ENCODE results near the gene MSI2.

The MSI2 gene

DNA sequence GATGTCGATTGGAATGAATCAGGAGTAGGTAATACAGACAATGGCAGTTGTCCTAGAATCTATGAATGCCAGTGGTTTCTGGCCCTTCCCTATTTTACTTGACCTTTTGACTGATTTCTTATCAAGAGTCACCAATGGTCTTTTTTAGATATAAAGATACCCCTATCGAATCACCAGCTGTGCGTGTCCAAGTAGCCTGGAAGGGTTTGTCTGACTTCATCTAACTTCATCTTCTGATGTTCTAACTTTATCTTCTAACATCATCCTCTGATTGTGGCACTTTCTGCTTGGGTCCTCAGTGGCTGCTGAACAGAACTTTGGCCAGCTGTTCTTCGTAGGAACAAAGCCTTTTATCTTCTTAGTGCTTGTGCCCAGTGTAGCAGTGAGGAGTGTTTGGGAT is 129.7 kb downstream of the MSI2 start:
- Histone ChIP-seq H3K36me3 (ENCODE audit: insufficient read depth, low read length) (no peaks in the 10 kb centered on the region), H3K9ac (ENCODE audit: insufficient read length) (no peak overlapping the region), H3K4me3 (no peak overlapping the region), H3K9me3 (ENCODE audit: low read depth, low read length) (no peaks in the 10 kb centered on the region), H3K27ac (no peak overlapping the region)
- TF ChIP-seq POLR2AphosphoS5 (IDR thresholded peaks at IDR 0.05; ENCODE audit: borderline replicate concordance, low read depth, low read length), result no peak
- no peak for TF ChIP-seq FOXP2 (optimal IDR thresholded peaks at IDR 0.05; ENCODE audit: control extremely low read depth, extremely low read length, insufficient read depth)
- TF ChIP-seq EZH2 (IDR thresholded peaks at IDR 0.05), result no peak
- no peak for DNase-seq (ENCODE audit: low read depth, low spot score)

DNA sequence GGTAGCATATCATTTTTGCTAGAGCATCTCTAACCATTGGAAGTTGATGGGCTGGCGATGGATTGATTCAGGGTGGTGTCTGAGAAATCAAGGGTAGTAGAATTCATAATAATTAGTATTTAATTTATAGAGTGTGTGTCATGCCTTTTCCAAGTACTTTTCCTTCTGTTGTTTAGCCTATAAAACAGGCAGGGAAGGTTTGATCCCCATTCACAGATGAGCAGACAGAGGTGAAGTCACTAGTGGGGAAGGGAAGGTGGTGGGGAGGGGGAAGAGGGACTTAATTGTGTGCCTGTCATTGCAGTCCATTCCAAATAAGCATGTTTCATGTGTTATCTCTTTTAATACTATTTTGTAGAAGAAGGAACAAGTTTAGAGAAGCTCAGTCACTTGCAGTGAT is 131.3 kb downstream of the MSI2 start:
- Histone ChIP-seq H3K9ac (ENCODE audit: insufficient read length) (no peak overlapping the region), H3K36me3 (ENCODE audit: insufficient read depth, low read length) (no peaks in the 10 kb centered on the region), H3K27ac (no peak overlapping the region), H3K4me3 (no peak overlapping the region), H3K9me3 (ENCODE audit: low read depth, low read length) (no peaks in the 10 kb centered on the region)
- DNase-seq (ENCODE audit: low read depth, low spot score), result no peak
- TF ChIP-seq POLR2AphosphoS5 (IDR thresholded peaks at IDR 0.05; ENCODE audit: borderline replicate concordance, low read depth, low read length) (no peak), FOXP2 (optimal IDR thresholded peaks at IDR 0.05; ENCODE audit: control extremely low read depth, extremely low read length, insufficient read depth) (no peak), EZH2 (IDR thresholded peaks at IDR 0.05) (no peak)

DNA sequence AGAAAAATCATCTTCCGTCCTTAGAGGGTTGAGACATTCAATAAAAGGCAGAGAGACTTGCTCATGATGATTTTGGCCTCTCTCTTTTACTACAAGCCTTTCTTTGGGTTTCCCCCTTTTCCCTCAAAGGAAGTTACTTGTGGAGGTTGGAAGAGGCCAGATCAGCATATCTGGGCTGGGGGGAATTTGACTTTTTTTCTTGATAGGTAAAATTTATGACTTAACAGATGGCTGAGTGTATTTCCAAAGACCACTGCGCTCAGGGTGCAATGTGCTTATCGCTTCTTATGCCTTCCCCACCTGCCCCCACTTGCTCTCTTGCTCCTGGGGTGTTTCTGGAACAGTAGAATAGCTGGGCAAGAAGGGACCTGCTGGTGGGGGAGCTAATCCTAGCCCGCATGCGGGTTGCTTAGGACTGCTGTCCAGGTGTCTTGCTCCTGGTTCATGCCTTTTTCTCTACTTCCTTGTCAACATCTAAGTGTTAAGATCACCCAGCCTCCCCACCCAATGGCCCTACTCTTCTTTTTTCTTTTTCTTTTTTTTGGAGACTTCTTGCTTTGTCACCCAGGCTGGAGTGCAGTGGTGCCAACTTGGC is 131.9 kb downstream of the MSI2 start:
- H3K9me3 ChIP-seq (ENCODE audit: low read depth, low read length), result no peaks in the 10 kb centered on the region

DNA sequence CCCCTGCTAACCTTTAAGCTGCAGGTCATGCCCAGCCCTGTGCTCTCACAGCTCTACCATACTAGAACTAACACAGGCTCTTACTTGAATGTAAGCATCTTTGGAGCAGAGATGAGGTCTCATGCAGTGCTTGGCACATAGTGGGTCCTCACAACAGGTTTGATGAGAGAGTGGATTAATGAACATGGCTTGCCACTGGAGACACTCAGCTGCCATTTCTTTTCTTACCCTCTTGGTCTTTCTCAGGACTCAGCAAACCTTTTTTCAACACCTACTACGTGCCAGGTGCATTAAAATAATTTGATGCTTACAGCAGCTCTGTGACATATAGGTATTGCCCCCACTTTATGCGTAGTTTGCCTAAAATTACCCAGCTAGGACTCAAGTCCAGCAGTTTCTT is 133.2 kb downstream of the MSI2 start:
- Histone ChIP-seq H3K9ac (ENCODE audit: insufficient read length) (no peak overlapping the region), H3K27ac (no peak overlapping the region), H3K9me3 (ENCODE audit: low read depth, low read length) (no peaks in the 10 kb centered on the region), H3K4me3 (no peak overlapping the region), H3K36me3 (ENCODE audit: insufficient read depth, low read length) (no peaks in the 10 kb centered on the region)
- no peak for DNase-seq (ENCODE audit: low read depth, low spot score)
- TF ChIP-seq FOXP2 (optimal IDR thresholded peaks at IDR 0.05; ENCODE audit: control extremely low read depth, extremely low read length, insufficient read depth) (no peak), POLR2AphosphoS5 (IDR thresholded peaks at IDR 0.05; ENCODE audit: borderline replicate concordance, low read depth, low read length) (no peak), EZH2 (IDR thresholded peaks at IDR 0.05) (no peak)

More for the DNA sequence above, 131.9 kb downstream of the MSI2 start:
- no peak overlapping the region for H3K4me3 ChIP-seq
- no peak overlapping the region for H3K27ac ChIP-seq
- DNase-seq (ENCODE audit: low read depth, low spot score), result no peak
- no peak for TF ChIP-seq POLR2AphosphoS5 (IDR thresholded peaks at IDR 0.05; ENCODE audit: borderline replicate concordance, low read depth, low read length)
- H3K36me3 ChIP-seq (ENCODE audit: insufficient read depth, low read length), result no peaks in the 10 kb centered on the region
- no peak overlapping the region for H3K9ac ChIP-seq (ENCODE audit: insufficient read length)

DNA sequence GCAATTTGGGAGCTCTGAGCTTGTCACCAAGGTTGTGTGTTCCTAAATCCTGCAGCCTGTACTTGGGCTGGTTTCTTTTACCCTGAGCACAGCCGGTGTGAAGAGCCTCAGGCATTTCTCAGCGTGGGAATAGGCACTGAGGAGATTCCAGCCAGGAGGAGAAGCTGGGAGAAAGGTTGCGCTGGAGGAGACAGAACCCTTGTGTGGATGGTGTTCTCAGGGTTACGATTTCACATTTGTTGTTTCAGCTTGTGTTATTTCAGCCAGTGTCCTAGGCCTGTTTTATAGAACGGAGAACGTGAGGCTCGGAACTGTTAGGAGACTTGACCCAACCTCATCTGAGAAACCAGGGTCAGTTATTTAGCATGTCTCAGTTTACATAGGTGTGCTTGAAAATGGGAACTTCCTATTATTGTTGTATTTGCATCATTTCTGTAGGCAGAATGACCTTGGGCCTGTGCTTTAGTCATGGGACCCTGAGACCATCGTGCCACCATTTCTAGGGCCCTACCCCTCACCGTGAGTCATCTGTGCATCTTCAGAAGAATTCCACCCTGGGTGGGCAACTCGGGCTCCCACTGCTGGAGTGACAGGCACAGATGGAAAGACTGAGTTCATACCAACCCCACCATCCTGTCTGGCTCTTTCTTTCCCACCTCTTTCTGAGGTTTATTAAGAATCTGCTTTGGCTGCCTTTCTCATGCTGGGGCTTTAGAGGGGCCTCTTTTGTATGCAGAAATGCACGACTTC is 134.9 kb downstream of the MSI2 start:
- Histone ChIP-seq H3K9ac (ENCODE audit: insufficient read length) (no peak overlapping the region), H3K9me3 (ENCODE audit: low read depth, low read length) (no peaks in the 10 kb centered on the region), H3K36me3 (ENCODE audit: insufficient read depth, low read length) (no peaks in the 10 kb centered on the region), H3K4me3 (no peak overlapping the region), H3K27ac (no peak overlapping the region)
- TF ChIP-seq EZH2 (IDR thresholded peaks at IDR 0.05) (no peak), FOXP2 (optimal IDR thresholded peaks at IDR 0.05; ENCODE audit: control extremely low read depth, extremely low read length, insufficient read depth) (no peak), POLR2AphosphoS5 (IDR thresholded peaks at IDR 0.05; ENCODE audit: borderline replicate concordance, low read depth, low read length) (no peak)
- DNase-seq (ENCODE audit: low read depth, low spot score), result no peak

DNA sequence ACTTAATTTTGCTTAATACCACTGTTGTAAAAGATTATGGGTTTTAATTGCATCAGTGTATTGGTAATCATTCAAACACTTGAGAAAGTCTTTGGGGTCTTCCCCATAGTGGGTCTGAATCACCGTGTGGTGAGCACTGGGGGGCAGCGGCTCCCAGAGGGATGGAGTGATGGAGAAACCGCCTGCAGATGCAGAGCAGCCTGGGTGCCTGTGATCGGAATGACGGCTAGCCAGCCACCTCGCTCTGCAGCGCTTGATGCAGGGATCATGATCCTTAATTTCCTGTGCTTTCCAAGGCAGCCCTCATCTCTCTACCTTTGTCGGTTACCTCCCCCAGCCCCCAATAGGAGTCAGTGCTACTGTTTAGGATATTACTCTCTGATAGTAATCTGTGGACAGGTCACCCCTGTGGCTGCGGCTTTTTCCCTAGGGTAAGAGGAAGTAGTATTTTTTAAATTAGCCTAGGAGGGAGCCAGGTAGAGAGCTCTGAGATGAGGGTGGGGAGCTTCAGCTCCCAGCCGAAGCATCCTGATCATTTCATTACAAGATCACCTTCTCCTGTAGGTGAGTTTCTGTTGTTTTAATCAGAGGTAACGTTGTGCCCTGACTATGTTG is 135.6 kb downstream of the MSI2 start:
- no peak for DNase-seq (ENCODE audit: low read depth, low spot score)
- Histone ChIP-seq H3K9ac (ENCODE audit: insufficient read length) (no peak overlapping the region), H3K4me3 (no peak overlapping the region), H3K36me3 (ENCODE audit: insufficient read depth, low read length) (no peaks in the 10 kb centered on the region), H3K9me3 (ENCODE audit: low read depth, low read length) (no peaks in the 10 kb centered on the region), H3K27ac (no peak overlapping the region)
- TF ChIP-seq EZH2 (IDR thresholded peaks at IDR 0.05), result no peak
- no peak for TF ChIP-seq FOXP2 (optimal IDR thresholded peaks at IDR 0.05; ENCODE audit: control extremely low read depth, extremely low read length, insufficient read depth)
- TF ChIP-seq POLR2AphosphoS5 (IDR thresholded peaks at IDR 0.05; ENCODE audit: borderline replicate concordance, low read depth, low read length), result no peak

DNA sequence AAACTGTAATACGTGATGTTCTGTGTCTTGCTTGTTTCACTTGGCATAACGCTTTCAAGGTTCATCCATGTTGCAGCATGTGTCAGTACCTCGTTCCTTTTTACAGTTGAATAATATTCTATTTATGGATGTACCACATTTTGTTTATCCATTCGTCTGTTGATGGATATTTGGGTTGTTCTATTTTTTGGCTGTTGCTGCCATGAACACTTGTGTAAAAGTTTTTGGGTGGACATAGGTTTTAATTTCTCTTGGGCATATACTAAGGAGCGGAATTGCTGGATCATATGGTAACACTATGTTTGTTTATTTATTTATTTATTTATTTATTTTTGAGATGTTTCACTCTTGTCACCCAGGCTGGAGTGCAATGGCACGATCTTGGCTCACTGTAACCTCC is 137.0 kb downstream of the MSI2 start:
- no peaks in the 10 kb centered on the region for H3K36me3 ChIP-seq (ENCODE audit: insufficient read depth, low read length)
- no peaks in the 10 kb centered on the region for H3K9me3 ChIP-seq (ENCODE audit: low read depth, low read length)
- H3K4me3 ChIP-seq, result no peak overlapping the region
- no peak overlapping the region for H3K9ac ChIP-seq (ENCODE audit: insufficient read length)
- H3K27ac ChIP-seq, result no peak overlapping the region
- TF ChIP-seq EZH2 (IDR thresholded peaks at IDR 0.05) (no peak), POLR2AphosphoS5 (IDR thresholded peaks at IDR 0.05; ENCODE audit: borderline replicate concordance, low read depth, low read length) (no peak), FOXP2 (optimal IDR thresholded peaks at IDR 0.05; ENCODE audit: control extremely low read depth, extremely low read length, insufficient read depth) (no peak)
- no peak for DNase-seq (ENCODE audit: low read depth, low spot score)

DNA sequence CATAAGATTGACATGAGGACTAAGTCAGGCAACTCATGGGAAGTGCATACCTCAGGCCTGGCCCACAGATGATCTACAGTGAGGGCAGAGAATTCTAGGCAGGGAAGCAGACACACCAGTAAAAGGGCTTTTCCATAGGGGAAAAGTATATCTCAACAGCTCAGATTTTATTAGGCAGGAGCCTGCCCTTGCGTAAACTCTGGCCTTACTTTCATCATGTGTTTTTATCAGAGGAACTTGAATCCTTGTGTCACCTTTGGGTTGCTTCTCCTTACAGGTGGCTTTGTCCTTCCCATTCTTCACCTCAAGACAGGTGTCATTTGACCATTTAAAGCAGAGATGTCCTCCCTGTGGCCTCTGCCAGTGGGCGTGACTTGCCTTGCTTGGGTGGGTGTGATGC is 138.1 kb downstream of the MSI2 start:
- Histone ChIP-seq H3K36me3 (ENCODE audit: insufficient read depth, low read length) (no peaks in the 10 kb centered on the region), H3K4me3 (no peak overlapping the region), H3K9ac (ENCODE audit: insufficient read length) (no peak overlapping the region), H3K27ac (no peak overlapping the region), H3K9me3 (ENCODE audit: low read depth, low read length) (no peaks in the 10 kb centered on the region)
- DNase-seq (ENCODE audit: low read depth, low spot score), result no peak
- TF ChIP-seq EZH2 (IDR thresholded peaks at IDR 0.05), result no peak
- TF ChIP-seq POLR2AphosphoS5 (IDR thresholded peaks at IDR 0.05; ENCODE audit: borderline replicate concordance, low read depth, low read length), result no peak
- TF ChIP-seq FOXP2 (optimal IDR thresholded peaks at IDR 0.05; ENCODE audit: control extremely low read depth, extremely low read length, insufficient read depth), result no peak

Measured in SK-N-MC (cell line).